Psoas muscle (tissue), 8 donors: Measurements from ENCODE around the gene CYSRT1. TPM values are rescaled to one million over a fixed set of nuclear protein-coding genes. Genes with fewer than 3 reads are reported as not detected.
"Not testable (repeated sequence)": the region's sequence is repeated elsewhere in the genome, so short reads cannot be mapped to it uniquely, and the experiment has no call there.

Source experiments
- ATAC-seq, 4 donors: fragments of 200-7000 bp; cut with Tn5 transposase; one replicate each; pipeline ENCODE4 v1.9.1; 2020; ENCODE audit warnings: moderate library complexity in 3 of 4, mild to moderate bottlenecking in 2 of 4
- DNase-seq, 2 donors: peaks; one replicate each; pipeline ENCODE4 v3.0.0-alpha.2; 2020
- H3K27ac ChIP-seq: fragments of 200-600 bp; one replicate; pipeline ENCODE4 v1.8.0; 2022
- H3K27me3 ChIP-seq, 3 donors: fragments of 200-600 bp in 1 of 3; one replicate each; pipeline versions ENCODE4 v1.6.1 to v1.8.0; 2013 to 2022; ENCODE audit warnings: low read length in 2 of 3, mild to moderate bottlenecking in 2 of 3, moderate library complexity in 1 of 3; ENCODE audit not compliant: insufficient read depth in 3 of 3
- H3K36me3 ChIP-seq, 2 donors: fragments of 200-600 bp in 1 of 2; one replicate each; pipeline versions ENCODE4 v1.6.1 to v1.8.0; 2013 to 2022; ENCODE audit warnings: low read depth in 1 of 2, mild to moderate bottlenecking in 1 of 2, moderate library complexity in 1 of 2; ENCODE audit not compliant: insufficient read depth in 1 of 2
- H3K4me1 ChIP-seq: fragments of 200-600 bp; one replicate; pipeline ENCODE4 v1.8.0; 2022
- H3K4me3 ChIP-seq: fragments of 200-600 bp; one replicate; pipeline ENCODE4 v1.8.0; 2022; ENCODE audit warnings: mild to moderate bottlenecking
- H3K9me3 ChIP-seq: fragments of 200-600 bp; one replicate; pipeline ENCODE4 v1.8.0; 2022
- CTCF ChIP-seq: fragments of 200-600 bp; IDR thresholded peaks from one replicate; pipeline ENCODE4 v1.8.0; 2022; ENCODE audit warnings: antibody characterized with exemption
- WGBS, 3 donors: extraction: QIAGEN DNeasy Blood & Tissue Kit; methylation state at CpG; one replicate each; pipeline versions ENCODE4 v1.1.6 to v1.1.7; 2013; 5-methylcytosine and 5-hydroxymethylcytosine counted together
- intact Hi-C, 2 donors: fragments of 100-400 bp; cut with DNase I; formaldehyde crosslinking; loops; one replicate each; pipeline versions ENCODE4 v1.11.0 to v1.14.2; 2022
- polyA plus RNA-seq, 3 donors: library from polyadenylated mRNA; stranded (reverse); fragments of 200-250 nt; gene quantifications; one replicate each; pipeline ENCODE4 v1.2.3, GENCODE V29; 2013
- total RNA-seq, 4 donors: library from RNA; stranded (reverse); fragmentation: NEBNext Ultra II Directional in 2 of 4; extraction: Animal tissue kit (Norgen Biotek cat#: 25700) in 2 of 4; gene quantifications; one replicate each; pipeline versions ENCODE4 v1.2.1 to v1.2.4, GENCODE V29; 2021 to 2023
- donor health status: healthy with polysubstance abuse.
- donor health status: DM: no; HTN: no; CAD: no; lungs with moderate emphysema.
- donor health status: Bipolar disorder and iron deficiency.
- donor health status: healthy.
- donor health status: DM: yes; HTN: yes; CAD: no.
- donor health status: DM: no; HTN: no; CAD: no.
- donor health status: DM: no; HTN: no; CAD: no.
- donor health status: DM: yes; HTN: yes; CAD: no.

Gene CYSRT1
- total and polyA plus RNA-seq, 7 donors, result 0.08 to 1.1 (median 0.25) TPM; not detected in 1

- ATAC-seq (peak in 2 of 4 donors; percentile 2 to 68), DNase-seq (peak; percentile 34 to 69)
- H3K27me3 ChIP-seq, H3K9me3 ChIP-seq, H3K4me1 ChIP-seq, intact Hi-C loops, H3K27ac ChIP-seq, H3K4me3 ChIP-seq: not testable (repeated sequence)
- 29 to 34% (median 31%) methylated on average over 14 to 15 of the region's 15 CpGs for WGBS, 3 donors
- peaks cover 4 to 62% of the 10 kb centered on the region in 2 donors for H3K36me3 ChIP-seq
- TF ChIP-seq CTCF, result peak; percentile 53
Measured at GRCh38 chr9:137262173-137262908, 37.4 kb downstream of the CYSRT1 start.

GRCh38 chr9:137262909-137263285 lies 37.9 kb downstream of the CYSRT1 start:
- intact Hi-C loops, result no loop called here
- 81 to 90% (median 87%) methylated on average over 24 of the region's 24 CpGs for WGBS, 3 donors

GRCh38 chr9:137263506-137263905 lies 38.5 kb downstream of the CYSRT1 start:
- 66 to 85% (median 76%) methylated on average over 9 to 10 of the region's 10 CpGs for WGBS, 3 donors
- DNase-seq, result peak in 1 of 2 donors; percentile 12
- Histone ChIP-seq H3K9me3 (no peaks in the 10 kb centered on the region), H3K4me1 (peaks cover 11% of the 10 kb centered on the region), H3K27me3 (no peaks in the 10 kb centered on the region), H3K4me3 (no peak overlapping the region), H3K36me3 (peaks cover 4 to 56% of the 10 kb centered on the region in 2 donors), H3K27ac (no peak overlapping the region)
- intact Hi-C loops, result no loop called here
- ATAC-seq, result no peak
- no peak for TF ChIP-seq CTCF

More at GRCh38 chr9:137262909-137263285, 37.9 kb downstream of the CYSRT1 start:
- Histone ChIP-seq H3K36me3 (peaks cover 4 to 62% of the 10 kb centered on the region in 2 donors), H3K9me3 (no peaks in the 10 kb centered on the region), H3K27ac (no peak overlapping the region), H3K4me1 (peaks cover 9% of the 10 kb centered on the region), H3K4me3 (no peak overlapping the region), H3K27me3 (no peaks in the 10 kb centered on the region)
- DNase-seq (peak in 1 of 2 donors; percentile 15), ATAC-seq (peak; percentile 20 to 35 (median 28))
- no peak for TF ChIP-seq CTCF

- intact Hi-C loops, result no loop called here
Measured at GRCh38 chr9:137264067-137264466, 39.1 kb downstream of the CYSRT1 start.

More at GRCh38 chr9:137264067-137264466, 39.1 kb downstream of the CYSRT1 start:
- no peaks in the 10 kb centered on the region for H3K27me3 ChIP-seq
- ATAC-seq (no peak), DNase-seq (peak in 1 of 2 donors; percentile 13)
- no peak overlapping the region for H3K27ac ChIP-seq
- 90 to 94% (median 92%) methylated on average over 22 of the region's 22 CpGs for WGBS, 3 donors
- no peak overlapping the region for H3K4me3 ChIP-seq
- no peak for TF ChIP-seq CTCF
- peaks cover 15% of the 10 kb centered on the region for H3K4me1 ChIP-seq
- H3K9me3 ChIP-seq, result no peaks in the 10 kb centered on the region
- H3K36me3 ChIP-seq, result peaks cover 4 to 50% of the 10 kb centered on the region in 2 donors
